GM12878 (cell line): Measurements from ENCODE around the gene SGCD.
"Not testable (repeated sequence)": the region's sequence is repeated elsewhere in the genome, so short reads cannot be mapped to it uniquely, and the experiment has no call there.

Experiments
- ATF7 ChIP-seq: fragments of 450-650 bp; IDR thresholded peaks from 2 replicates; pipeline ENCODE4 v1.6.1; 2016; ENCODE audit warnings: low read depth, mild to moderate bottlenecking
- CHD2 ChIP-seq: IDR thresholded peaks from 2 replicates; pipeline ENCODE4 v1.6.1; 2011; ENCODE audit warnings: low read depth, low read length, improper control_type of control experiment, borderline replicate concordance
- CHD4 ChIP-seq: fragments of 200-600 bp; sonication (generic); IDR thresholded peaks from 2 replicates; pipeline ENCODE4 v1.6.1; 2016; ENCODE audit warnings: mild to moderate bottlenecking
- GABPA ChIP-seq: IDR thresholded peaks from 2 replicates; pipeline ENCODE4 v1.6.1; 2014; ENCODE audit warnings: antibody characterized with exemption, low read depth, mild to moderate bottlenecking, inconsistent platforms
- JUND ChIP-seq: IDR thresholded peaks from 2 replicates; pipeline ENCODE4 v1.6.1; 2012; ENCODE audit warnings: low read depth, mild to moderate bottlenecking, low read length, improper control_type of control experiment, moderate library complexity
- KDM1A ChIP-seq: fragments of 200-600 bp; sonication (generic); IDR thresholded peaks from 2 replicates; pipeline ENCODE4 v1.6.1; 2016; ENCODE audit warnings: borderline replicate concordance
- NBN ChIP-seq: fragments of 450-650 bp; IDR thresholded peaks from 2 replicates; pipeline ENCODE4 v1.6.1; 2016
- POLR2A ChIP-seq: IDR thresholded peaks from 2 replicates; pipeline ENCODE4 v1.6.1; 2011; ENCODE audit warnings: low read depth, mild to moderate bottlenecking, low read length
- SMARCA5 ChIP-seq: fragments of 450-650 bp; IDR thresholded peaks from 2 replicates; pipeline ENCODE4 v1.6.1; 2017; ENCODE audit warnings: mild to moderate bottlenecking
- TARDBP ChIP-seq: IDR thresholded peaks from 2 replicates; pipeline ENCODE4 v1.6.1; 2016; ENCODE audit warnings: borderline replicate concordance
- ZNF274 ChIP-seq: IDR thresholded peaks from one replicate; pipeline ENCODE4 v1.8.0; 2011; ENCODE audit not compliant: insufficient read length, insufficient read depth
- TF ChIP-seq, protein P1 (sequence below): fragments of 450-650 bp; IDR thresholded peaks from 2 replicates; pipeline ENCODE4 v1.6.1; 2017; ENCODE audit warnings: borderline replicate concordance
- TF ChIP-seq, protein P2 (sequence below), 3 experiments: IDR thresholded peaks in 2 of 3; conservative IDR thresholded peaks in 1 of 3; 2 replicates each; pipeline ENCODE4 v1.5.1; 2011; ENCODE audit warnings: low read depth in 3 of 3, low read length in 3 of 3, mild to moderate bottlenecking in 3 of 3, control low read depth in 2 of 3, moderate library complexity in 2 of 3, inconsistent platforms in 1 of 3, mixed read lengths in 1 of 3; ENCODE audit not compliant: control insufficient read depth in 2 of 3, insufficient read depth in 1 of 3; ENCODE audit errors: extremely low read depth in 1 of 3

- not testable (repeated sequence) for TF ChIP-seq TARDBP, NBN, CHD2, ZNF274, JUND, KDM1A, GABPA, POLR2A, CHD4, SMARCA5, ATF7
- TF ChIP-seq, protein P1, sequence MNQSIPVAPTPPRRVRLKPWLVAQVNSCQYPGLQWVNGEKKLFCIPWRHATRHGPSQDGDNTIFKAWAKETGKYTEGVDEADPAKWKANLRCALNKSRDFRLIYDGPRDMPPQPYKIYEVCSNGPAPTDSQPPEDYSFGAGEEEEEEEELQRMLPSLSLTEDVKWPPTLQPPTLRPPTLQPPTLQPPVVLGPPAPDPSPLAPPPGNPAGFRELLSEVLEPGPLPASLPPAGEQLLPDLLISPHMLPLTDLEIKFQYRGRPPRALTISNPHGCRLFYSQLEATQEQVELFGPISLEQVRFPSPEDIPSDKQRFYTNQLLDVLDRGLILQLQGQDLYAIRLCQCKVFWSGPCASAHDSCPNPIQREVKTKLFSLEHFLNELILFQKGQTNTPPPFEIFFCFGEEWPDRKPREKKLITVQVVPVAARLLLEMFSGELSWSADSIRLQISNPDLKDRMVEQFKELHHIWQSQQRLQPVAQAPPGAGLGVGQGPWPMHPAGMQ: not testable (repeated sequence)
- TF ChIP-seq, protein P2, sequence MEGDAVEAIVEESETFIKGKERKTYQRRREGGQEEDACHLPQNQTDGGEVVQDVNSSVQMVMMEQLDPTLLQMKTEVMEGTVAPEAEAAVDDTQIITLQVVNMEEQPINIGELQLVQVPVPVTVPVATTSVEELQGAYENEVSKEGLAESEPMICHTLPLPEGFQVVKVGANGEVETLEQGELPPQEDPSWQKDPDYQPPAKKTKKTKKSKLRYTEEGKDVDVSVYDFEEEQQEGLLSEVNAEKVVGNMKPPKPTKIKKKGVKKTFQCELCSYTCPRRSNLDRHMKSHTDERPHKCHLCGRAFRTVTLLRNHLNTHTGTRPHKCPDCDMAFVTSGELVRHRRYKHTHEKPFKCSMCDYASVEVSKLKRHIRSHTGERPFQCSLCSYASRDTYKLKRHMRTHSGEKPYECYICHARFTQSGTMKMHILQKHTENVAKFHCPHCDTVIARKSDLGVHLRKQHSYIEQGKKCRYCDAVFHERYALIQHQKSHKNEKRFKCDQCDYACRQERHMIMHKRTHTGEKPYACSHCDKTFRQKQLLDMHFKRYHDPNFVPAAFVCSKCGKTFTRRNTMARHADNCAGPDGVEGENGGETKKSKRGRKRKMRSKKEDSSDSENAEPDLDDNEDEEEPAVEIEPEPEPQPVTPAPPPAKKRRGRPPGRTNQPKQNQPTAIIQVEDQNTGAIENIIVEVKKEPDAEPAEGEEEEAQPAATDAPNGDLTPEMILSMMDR (IDR thresholded peaks at IDR 0.05 in 2 of 3, conservative IDR thresholded peaks at IDR 0.05 in 1 of 3; ENCODE audit: control insufficient read depth in 2 of 3, extremely low read depth in 1 of 3, insufficient read depth in 1 of 3, low read depth in 3 of 3, low read length in 3 of 3): peak in 1 of 3 experiments; percentile 8; a peak in 1 of 6 replicates
Observed at GRCh38 chr5:156664832-156665231, 337.9 kb downstream of the SGCD start.
